Neural progenitor cell (in vitro differentiated cells): Measurements from ENCODE around the gene RTKN2. TPM values are rescaled to one million over a fixed set of nuclear protein-coding genes. Genes with fewer than 3 reads are reported as not detected.

Experiments
- DNase-seq: peaks from one replicate; pipeline ENCODE4 v3.0.0-alpha.2; 2016; ENCODE audit warnings: low spot score
- H2AFZ ChIP-seq: fragments of 200-600 bp; sonication (generic); replicated peaks from 2 replicates; pipeline ENCODE4 v1.6.1; 2016; ENCODE audit warnings: antibody characterized with exemption
- H3F3A ChIP-seq: fragments of 200-600 bp; sonication (generic); 2 replicates; pipeline ENCODE4 v1.6.1; 2016; ENCODE audit warnings: antibody characterized with exemption, low read depth
- H3K27ac ChIP-seq: fragments of 200-600 bp; sonication (generic); 2 replicates; pipeline ENCODE4 v1.5.1; 2016; ENCODE audit warnings: mild to moderate bottlenecking
- H3K27me3 ChIP-seq: fragments of 200-600 bp; sonication (generic); 2 replicates; pipeline ENCODE4 v1.6.1; 2016; ENCODE audit warnings: mild to moderate bottlenecking, moderate library complexity
- H3K36me3 ChIP-seq: fragments of 200-600 bp; sonication (generic); 2 replicates; pipeline ENCODE4 v1.5.1; 2016
- H3K4me1 ChIP-seq: fragments of 200-600 bp; sonication (generic); 2 replicates; pipeline ENCODE4 v1.6.1; 2016; ENCODE audit warnings: mixed run types
- H3K4me2 ChIP-seq: fragments of 200-600 bp; sonication (generic); 2 replicates; pipeline ENCODE4 v1.6.1; 2016
- H3K4me3 ChIP-seq: fragments of 200-600 bp; sonication (generic); 2 replicates; pipeline ENCODE4 v1.5.1; 2016
- H3K79me2 ChIP-seq: fragments of 200-600 bp; sonication (generic); 2 replicates; pipeline ENCODE4 v1.6.1; 2016; ENCODE audit warnings: low read depth
- H3K9ac ChIP-seq: fragments of 200-600 bp; sonication (generic); 2 replicates; pipeline ENCODE4 v1.6.1; 2016
- H3K9me3 ChIP-seq: fragments of 200-600 bp; sonication (generic); 2 replicates; pipeline ENCODE4 v1.5.1; 2016; ENCODE audit warnings: low read depth
- H4K20me1 ChIP-seq: fragments of 200-600 bp; sonication (generic); 2 replicates; pipeline ENCODE4 v1.6.1; 2016; ENCODE audit warnings: low read depth
- H3K27ac Mint-ChIP-seq: 3 replicates; pipeline ENCODE4 v1.8.0; 2021; ENCODE audit warnings: mixed read lengths
- H3K27me3 Mint-ChIP-seq: 2 replicates; pipeline ENCODE4 v1.8.0; 2022; ENCODE audit warnings: low read depth, mild to moderate bottlenecking, inconsistent platforms, moderate library complexity, mixed read lengths; ENCODE audit not compliant: insufficient read depth
- H3K36me3 Mint-ChIP-seq: 3 replicates; pipeline ENCODE4 v1.8.0; 2021; ENCODE audit warnings: mixed read lengths
- H3K4me1 Mint-ChIP-seq: 3 replicates; pipeline ENCODE4 v1.8.0; 2021; ENCODE audit warnings: mixed read lengths
- H3K4me3 Mint-ChIP-seq: 3 replicates; pipeline ENCODE4 v1.8.0; 2021; ENCODE audit warnings: mild to moderate bottlenecking, moderate library complexity, mixed read lengths
- H3K9me3 Mint-ChIP-seq: 3 replicates; pipeline ENCODE4 v1.8.0; 2020; ENCODE audit warnings: mixed read lengths
- EZH2 ChIP-seq: fragments of 200-600 bp; sonication (generic); IDR thresholded peaks from 2 replicates; pipeline ENCODE4 v1.6.1; 2017; ENCODE audit warnings: antibody characterized with exemption, mild to moderate bottlenecking, moderate library complexity
- EZH2phosphoT487 ChIP-seq: fragments of 200-600 bp; sonication (generic); IDR thresholded peaks from 2 replicates; pipeline ENCODE4 v1.6.1; 2017; ENCODE audit warnings: antibody characterized with exemption
- total RNA-seq: library from RNA; depleted of rRNA; stranded (reverse); fragments of >200 nt; gene quantifications from 2 replicates; pipeline ENCODE4 v1.2.3, GENCODE V29; 2015; ENCODE audit warnings: low replicate concordance
- TF ChIP-seq, protein P1 (sequence below): fragments of 200-600 bp; sonication (generic); IDR thresholded peaks from 2 replicates; pipeline ENCODE4 v1.5.1; 2017; ENCODE audit warnings: antibody characterized with exemption, mild to moderate bottlenecking

The RTKN2 gene
- total RNA-seq, 1 donor from 2014 or later = 65.9 TPM

DNA sequence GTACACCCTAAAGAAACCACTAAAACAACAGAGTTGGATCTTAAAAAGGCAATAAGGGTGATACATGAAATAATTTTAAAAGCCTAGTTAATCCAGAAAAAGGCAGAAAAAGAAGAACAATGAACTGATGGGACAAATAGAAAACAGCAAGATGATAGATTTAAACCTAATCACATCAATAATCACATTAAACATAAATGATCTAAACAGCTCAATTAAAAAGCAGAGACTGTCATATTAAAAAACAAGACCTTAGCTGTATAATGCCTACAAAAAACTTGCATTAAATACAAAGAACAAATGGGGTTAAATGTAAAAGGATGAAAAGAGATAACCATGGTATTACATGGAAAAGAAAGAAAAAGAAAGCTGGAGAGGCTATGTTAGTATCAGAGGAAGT is 96.2 kb downstream of the RTKN2 start:
- no peaks in the 10 kb centered on the region for H3K27me3 Mint-ChIP-seq
- no peak overlapping the region for H3K27ac Mint-ChIP-seq
- H3K36me3 ChIP-seq = no peaks in the 10 kb centered on the region
- H3K4me1 Mint-ChIP-seq = no peaks in the 10 kb centered on the region
- H3F3A ChIP-seq = no peaks in the 10 kb centered on the region
- H3K9ac ChIP-seq = no peak overlapping the region
- H3K9me3 ChIP-seq = no peaks in the 10 kb centered on the region
- DNase-seq = no peak
- H3K4me2 ChIP-seq = no peak overlapping the region
- no peak overlapping the region for H3K4me3 Mint-ChIP-seq
- H3K9me3 Mint-ChIP-seq = peaks cover 2% of the 10 kb centered on the region
- no peak overlapping the region for H3K4me3 ChIP-seq
- no peaks in the 10 kb centered on the region for H3K27me3 ChIP-seq
- TF ChIP-seq EZH2phosphoT487 (no peak), EZH2 (no peak)
- TF ChIP-seq, protein P1, sequence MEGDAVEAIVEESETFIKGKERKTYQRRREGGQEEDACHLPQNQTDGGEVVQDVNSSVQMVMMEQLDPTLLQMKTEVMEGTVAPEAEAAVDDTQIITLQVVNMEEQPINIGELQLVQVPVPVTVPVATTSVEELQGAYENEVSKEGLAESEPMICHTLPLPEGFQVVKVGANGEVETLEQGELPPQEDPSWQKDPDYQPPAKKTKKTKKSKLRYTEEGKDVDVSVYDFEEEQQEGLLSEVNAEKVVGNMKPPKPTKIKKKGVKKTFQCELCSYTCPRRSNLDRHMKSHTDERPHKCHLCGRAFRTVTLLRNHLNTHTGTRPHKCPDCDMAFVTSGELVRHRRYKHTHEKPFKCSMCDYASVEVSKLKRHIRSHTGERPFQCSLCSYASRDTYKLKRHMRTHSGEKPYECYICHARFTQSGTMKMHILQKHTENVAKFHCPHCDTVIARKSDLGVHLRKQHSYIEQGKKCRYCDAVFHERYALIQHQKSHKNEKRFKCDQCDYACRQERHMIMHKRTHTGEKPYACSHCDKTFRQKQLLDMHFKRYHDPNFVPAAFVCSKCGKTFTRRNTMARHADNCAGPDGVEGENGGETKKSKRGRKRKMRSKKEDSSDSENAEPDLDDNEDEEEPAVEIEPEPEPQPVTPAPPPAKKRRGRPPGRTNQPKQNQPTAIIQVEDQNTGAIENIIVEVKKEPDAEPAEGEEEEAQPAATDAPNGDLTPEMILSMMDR = no peak
- no peaks in the 10 kb centered on the region for H3K4me1 ChIP-seq
- H3K36me3 Mint-ChIP-seq = no peaks in the 10 kb centered on the region
- H3K79me2 ChIP-seq = no peaks in the 10 kb centered on the region
- no peaks in the 10 kb centered on the region for H4K20me1 ChIP-seq
- no peak overlapping the region for H2AFZ ChIP-seq
- H3K27ac ChIP-seq = no peak overlapping the region

DNA sequence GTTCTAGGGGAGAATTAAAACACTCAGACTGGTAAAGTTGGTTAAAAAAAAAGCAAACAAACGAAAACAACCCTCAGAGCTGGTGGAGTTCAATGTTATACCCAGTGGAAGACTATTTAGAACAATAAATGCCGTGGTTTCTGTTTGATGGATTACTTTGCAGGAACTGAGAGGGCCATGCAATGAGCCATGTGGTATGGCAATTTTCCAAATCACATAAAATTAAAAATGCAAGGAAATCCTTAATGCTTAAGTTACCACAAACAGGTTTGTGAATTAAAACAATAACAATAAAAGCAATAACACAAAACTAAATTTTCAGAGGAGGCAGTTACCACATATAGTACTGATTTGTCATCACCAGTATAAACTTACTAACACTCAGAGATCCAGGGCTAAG is 96.9 kb downstream of the RTKN2 start:
- Histone ChIP-seq H3K4me3 (no peak overlapping the region), H2AFZ (no peak overlapping the region), H3K4me1 (no peaks in the 10 kb centered on the region), H3K4me2 (no peak overlapping the region), H3K9me3 (no peaks in the 10 kb centered on the region), H3K27ac (no peak overlapping the region), H3F3A (no peaks in the 10 kb centered on the region), H3K36me3 (no peaks in the 10 kb centered on the region), H3K27me3 (no peaks in the 10 kb centered on the region), H3K9ac (no peak overlapping the region), H3K79me2 (no peaks in the 10 kb centered on the region), H4K20me1 (no peaks in the 10 kb centered on the region)
- Mint-ChIP-seq H3K4me1 (no peaks in the 10 kb centered on the region), H3K36me3 (no peaks in the 10 kb centered on the region), H3K4me3 (no peak overlapping the region), H3K27me3 (no peaks in the 10 kb centered on the region), H3K9me3 (peaks cover 2% of the 10 kb centered on the region), H3K27ac (no peak overlapping the region)
- no peak for TF ChIP-seq EZH2phosphoT487
- no peak for TF ChIP-seq EZH2
- TF ChIP-seq, protein P1 = no peak
- no peak for DNase-seq

DNA sequence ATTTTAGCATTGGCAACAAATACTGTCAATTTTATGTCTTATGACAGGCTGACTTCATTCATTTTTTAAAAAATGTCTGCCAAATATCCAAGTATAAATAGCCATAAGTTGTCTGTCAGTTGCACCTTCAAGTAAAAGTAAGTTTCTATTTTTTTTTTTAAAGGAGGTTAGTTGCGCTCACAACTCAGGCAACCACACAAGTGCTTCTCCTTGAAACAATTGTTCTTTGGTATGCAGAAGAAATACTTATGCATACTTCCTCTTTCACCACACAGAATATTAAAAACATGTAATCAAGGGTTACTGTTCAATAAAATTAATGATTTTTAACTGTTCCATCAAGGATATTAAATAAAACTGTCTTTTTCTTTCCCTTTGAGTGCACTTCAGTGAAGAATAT is 97.9 kb downstream of the RTKN2 start:
- H3K9me3 ChIP-seq = no peaks in the 10 kb centered on the region
- no peak overlapping the region for H2AFZ ChIP-seq
- H3K4me3 ChIP-seq = no peak overlapping the region
- Mint-ChIP-seq H3K27ac (no peak overlapping the region), H3K36me3 (no peaks in the 10 kb centered on the region), H3K27me3 (no peaks in the 10 kb centered on the region), H3K9me3 (peaks cover 2% of the 10 kb centered on the region), H3K4me3 (no peak overlapping the region), H3K4me1 (no peaks in the 10 kb centered on the region)
- no peaks in the 10 kb centered on the region for H3K27me3 ChIP-seq
- no peak for DNase-seq
- H3F3A ChIP-seq = no peaks in the 10 kb centered on the region
- H3K79me2 ChIP-seq = no peaks in the 10 kb centered on the region
- H3K4me1 ChIP-seq = no peaks in the 10 kb centered on the region
- H3K36me3 ChIP-seq = no peaks in the 10 kb centered on the region
- H4K20me1 ChIP-seq = no peaks in the 10 kb centered on the region
- H3K27ac ChIP-seq = no peak overlapping the region
- H3K4me2 ChIP-seq = no peak overlapping the region
- H3K9ac ChIP-seq = no peak overlapping the region
- TF ChIP-seq, protein P1 = no peak
